Suppressor macrophage (primary cell): ENCODE results near the gene BET1L.
"Not testable (repeated sequence)": the region's sequence is repeated elsewhere in the genome, so short reads cannot be mapped to it uniquely, and the experiment has no call there.

ENCODE experiments used
- DNase-seq, 4 experiments: peaks; one replicate each; pipeline ENCODE4 v3.0.0-alpha.2; 2020 to 2022
- total RNA-seq, 17 experiments: gene quantifications; one replicate each; lab custom pipeline; 2026; ENCODE audit warnings: mixed read lengths in 6 of 17, inconsistent platforms in 3 of 17; lab: John Stamatoyannopoulos, UW

The BET1L gene, protein sequence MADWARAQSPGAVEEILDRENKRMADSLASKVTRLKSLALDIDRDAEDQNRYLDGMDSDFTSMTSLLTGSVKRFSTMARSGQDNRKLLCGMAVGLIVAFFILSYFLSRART
- total RNA-seq = 8.1 to 43.6 (median 22.2) reads per million in 17 experiments

DNA sequence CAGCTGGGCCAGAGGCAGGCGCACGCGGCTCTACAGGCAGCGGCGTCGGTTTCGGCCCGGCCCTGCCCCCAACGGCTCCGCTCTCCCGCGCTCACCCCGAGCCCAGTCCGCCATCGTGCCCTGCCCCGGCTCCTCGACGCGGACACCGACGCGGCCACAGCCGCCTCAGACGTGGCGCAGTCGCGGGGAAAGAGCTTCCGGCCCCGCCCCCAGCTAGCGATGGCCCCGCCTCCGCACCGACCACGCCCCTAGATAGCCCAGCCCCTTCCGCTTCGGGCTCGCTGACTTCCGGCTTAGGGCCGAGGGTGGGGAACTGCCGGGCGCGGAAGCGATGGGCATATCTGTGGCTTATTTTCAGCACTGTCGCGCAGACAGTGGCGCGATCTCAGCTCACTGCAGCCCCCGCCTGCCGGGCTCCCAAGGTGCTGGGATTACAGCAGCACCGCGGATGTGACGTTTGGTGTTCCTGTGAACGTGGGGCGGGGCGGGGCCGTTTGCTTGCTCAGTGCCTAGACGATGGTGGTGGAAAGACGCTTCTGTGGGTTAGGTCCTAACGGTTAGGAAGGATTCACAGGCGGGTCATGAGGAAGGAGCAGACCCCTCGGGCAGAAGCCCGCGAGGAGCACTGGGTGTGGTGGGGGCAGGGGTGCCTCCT is at the start of gene BET1L, which contains the start of gene RIC8A:
TSS of gene BET1L (minus strand) at position 192 of the 655 bp plus-strand sequence. CDS start at position 114, 78 bp downstream.
TSS of gene RIC8A (plus strand) at position 501 of the 655 bp plus-strand sequence. CDS start 1,147 bp downstream, outside the sequence.
- DNase-seq = peak; percentile 99

DNA sequence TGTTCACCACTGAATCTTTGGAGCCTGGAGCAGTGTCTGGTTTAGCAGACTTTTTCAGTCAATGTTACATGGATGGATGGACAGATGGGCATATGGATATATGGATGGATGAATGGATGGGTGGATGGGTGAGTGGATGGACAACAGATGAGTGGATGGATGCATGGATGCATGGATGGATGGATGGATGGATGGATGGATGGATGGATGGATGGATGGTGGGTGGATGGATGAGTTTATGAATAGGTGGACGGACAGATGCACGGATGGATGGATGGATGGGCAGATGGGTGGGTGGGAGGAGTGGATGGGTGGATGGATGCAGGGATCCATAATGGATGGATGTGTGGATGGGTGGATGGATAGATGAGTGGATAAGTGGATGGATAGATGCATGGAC is 48.6 kb upstream of the BET1L start:
- no peak for DNase-seq

DNA sequence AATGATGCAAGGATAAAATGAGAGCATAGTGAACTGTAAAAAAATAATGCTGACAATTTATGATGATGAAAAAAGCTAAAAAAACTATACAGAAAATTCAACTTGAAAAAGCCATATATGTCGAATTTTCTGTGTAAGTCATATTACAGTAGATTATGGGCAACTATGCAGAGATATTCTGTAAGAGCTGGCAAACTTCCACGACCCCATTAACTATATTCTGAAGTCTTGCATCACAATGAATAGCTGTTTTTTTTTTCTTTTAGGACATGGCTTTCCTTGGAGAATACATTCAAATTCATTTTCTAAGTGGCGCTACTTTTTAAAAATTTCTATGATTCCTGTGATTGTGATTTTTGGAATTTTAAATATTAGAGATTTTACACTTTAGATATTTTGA is 48.0 kb upstream of the BET1L start:
- no peak for DNase-seq

DNA sequence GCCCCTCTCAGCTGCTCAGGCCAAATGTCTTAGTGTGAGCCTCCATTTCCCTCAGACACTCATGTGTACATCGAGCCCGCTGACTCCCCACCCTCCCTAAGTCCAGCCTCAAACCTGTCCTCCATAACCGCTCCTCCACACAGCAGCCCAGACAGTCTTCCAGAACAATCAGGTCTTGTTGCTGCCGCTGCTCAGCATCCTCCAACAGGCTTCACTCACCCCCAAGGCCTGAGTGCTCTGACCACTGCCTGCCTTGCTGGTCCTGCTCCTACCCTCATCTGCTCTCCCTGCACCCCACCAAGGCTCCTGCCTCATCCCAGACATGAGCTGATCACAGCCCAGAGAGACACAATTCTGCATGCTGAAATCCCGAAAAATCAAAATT is 46.7 kb upstream of the BET1L start:
- no peak for DNase-seq

DNA sequence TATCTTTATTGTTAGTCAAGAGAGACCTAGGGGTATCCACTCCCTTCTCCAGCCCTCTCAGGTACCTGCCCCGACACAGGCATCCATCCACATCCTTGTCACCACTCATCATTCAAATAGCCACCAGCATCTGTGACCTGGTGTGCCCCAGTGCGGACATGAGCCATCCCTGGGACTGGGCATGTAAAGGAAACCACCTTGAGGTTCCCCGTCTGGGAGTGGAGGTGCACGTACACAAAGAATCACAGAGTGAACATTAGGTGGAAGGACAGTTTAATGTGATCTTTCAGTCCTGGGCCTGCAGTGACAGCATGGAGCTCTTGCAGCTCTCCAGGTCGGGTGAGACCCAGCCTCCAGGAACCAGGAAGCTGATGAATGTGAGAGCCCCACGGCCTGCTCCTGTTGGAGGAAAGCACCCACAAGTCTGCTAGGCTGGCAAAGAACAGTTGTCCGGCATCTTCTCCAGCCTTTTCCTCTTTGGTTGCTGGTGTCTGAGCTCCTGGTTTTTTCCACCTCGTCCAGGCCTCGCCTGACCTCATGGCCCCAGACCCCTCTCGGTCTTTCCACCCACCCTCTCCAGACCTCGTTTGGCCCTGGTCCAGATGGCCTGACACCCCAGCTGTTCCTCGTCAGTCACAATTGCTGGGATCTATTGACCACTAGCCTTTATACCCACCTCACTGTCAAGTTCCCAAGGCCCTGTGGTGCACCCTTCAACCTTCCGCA is 46.1 kb upstream of the BET1L start:
- DNase-seq = no peak

DNA sequence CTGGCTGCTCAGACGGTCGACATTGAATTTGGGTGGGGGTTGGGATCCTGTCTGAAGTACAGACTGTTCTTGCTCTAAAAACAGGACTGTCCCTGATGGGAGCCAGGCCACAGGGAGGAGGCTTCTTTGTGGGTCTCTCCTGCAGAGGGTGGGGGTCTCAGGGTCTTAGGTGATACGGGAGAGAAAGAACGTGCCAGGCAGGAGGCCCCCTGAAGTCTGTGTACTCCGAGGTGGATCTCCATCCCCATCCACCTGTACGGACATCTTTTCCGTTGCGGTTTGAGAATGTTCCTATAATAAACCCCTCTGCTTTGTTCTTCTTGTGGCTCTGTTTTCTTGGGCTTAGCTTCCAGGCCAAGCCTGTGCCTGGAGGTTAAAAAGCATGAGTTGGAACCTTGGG is 45.5 kb upstream of the BET1L start:
- no peak for DNase-seq

DNA sequence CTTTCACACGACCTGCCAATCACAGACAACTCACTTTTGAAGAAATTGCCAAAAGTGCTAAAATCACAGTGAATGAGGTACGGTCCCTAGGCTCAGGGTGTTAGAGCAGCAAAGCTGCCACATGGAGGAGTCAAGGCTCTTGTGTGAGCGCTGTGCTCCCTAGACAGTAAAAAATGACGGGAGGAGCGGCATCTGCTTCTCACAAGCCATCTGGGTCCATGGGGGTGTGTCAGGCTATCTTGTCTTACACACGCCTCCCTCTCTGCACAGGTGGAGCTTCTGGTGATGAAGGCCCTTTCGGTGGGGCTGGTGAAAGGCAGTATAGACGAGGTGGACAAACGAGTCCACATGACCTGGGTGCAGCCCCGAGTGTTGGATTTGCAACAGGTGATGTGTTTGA is 44.4 kb upstream of the BET1L start:
- no peak for DNase-seq

DNA sequence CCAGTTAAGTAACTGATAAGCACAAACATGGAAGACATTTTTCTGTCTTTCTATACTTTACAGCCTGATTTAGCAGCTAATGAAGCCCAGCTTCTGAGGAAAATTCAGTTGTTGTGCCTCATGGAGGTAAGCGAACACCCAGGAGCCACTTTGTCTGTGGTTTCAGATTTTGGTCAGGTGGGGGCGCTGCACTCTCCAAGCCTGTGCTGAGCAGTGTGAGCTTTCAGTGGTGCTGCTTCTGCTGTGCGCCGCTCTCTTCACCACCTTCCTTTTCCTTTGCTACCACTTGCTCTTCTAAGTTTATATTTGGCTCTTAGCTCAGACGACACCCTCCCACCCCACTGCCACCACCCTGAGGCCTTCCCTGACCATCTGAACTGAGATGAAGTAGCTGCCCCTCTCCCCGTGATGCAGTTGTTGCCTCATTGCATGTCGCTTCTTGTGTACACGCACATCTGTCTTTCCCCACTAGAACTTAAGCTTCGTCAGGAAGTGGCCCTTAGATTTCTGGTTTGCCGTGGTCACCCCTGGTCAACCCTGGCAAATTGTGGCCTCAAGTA is 43.6 kb upstream of the BET1L start:
- DNase-seq = peak; percentile 63 to 80 (median 74)

DNA sequence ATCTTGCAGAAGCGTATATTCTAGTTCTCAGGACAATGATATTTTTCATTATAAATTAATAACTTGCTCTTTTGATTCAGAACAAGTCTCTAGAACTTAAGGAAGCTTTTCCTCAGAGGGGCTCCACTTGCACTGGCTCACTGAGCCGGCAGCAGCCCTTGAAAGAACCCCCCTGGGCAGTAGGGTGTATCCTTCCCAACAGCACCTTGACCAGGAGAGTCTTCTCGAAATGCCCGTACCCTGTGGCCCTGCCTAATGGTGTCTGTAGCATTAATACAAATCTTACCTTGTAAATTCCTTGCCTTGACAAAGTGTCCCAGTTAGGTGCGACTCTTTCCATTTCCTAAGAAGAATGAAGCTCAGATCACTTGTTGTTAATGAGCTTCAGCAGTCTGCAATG is 43.1 kb upstream of the BET1L start:
- no peak for DNase-seq

DNA sequence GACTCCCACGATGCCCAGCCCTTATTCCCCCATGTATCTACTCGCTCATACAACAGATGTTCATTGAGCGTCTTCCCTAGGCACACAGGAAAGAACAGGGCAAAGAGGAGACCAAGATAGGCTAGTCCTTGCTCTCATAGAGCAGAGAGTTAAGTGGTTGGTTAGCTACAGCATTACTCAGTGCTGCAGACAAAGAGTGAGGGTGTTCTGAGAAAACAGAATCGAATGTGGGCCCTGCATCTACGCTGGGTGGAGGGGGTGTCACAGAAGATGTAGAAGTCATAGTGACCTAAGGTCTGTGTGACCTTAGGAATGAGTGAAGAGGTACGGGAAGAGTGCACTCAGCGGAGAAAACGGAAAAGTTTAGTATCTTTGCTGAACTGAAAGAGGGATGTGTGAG is 41.9 kb upstream of the BET1L start:
- DNase-seq = no peak

DNA sequence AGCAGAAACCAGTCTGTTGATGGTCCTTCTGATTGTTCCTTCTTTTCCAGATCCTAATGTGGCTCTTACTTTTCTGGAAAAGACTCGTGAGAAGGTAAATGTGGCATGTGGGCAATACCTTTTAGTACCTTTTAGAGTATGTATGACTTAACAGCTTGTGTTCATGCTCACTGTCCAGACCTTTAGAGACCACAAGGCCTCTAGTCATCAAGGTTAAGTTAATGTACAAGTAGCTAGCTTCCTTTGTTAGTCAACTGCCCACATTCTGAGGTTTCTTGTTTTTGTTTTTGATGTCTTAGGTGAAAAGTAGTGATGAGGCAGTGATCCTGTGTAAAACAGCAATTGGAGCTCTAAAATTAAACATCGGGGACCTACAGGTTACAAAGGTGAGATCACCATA is 37.2 kb upstream of the BET1L start:
- DNase-seq = no peak

DNA sequence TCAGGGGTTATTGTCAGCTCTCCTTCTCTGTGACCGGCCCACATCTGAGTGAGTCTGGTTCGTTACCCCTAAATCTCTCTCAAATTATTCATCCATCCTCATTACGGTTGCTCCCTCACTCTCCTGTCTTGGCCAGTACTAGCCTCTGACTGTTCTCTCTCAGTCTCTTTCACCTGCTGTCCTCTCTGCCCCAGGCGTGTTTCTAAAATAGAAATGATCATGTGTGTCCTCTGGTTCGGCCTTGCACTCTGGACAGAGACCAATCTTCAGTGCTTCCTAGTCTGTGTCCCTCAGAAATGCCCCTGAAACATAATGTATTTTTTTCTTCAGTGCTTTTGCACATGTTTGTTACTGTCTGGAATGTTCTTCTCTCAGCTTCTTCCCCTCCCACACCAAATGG is 34.4 kb upstream of the BET1L start:
- DNase-seq = no peak

DNA sequence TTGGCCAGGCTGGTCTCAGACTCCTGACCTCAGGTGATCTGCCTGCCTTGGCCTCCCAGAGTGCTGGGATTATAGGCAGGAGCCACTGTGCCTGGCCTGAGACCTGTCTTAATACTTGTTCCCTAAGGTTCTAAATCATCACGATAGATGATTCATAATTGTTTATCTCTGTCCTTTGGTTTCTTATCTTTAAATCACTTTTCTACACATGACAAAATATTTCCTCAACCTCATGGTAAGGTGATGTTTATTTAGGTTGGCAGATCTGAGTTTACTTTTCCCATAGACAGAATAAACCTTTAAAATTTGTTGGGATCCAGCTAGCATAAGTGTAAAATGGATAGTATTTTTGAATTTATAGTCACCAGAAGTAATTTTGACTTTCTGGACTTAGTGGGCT is 33.1 kb upstream of the BET1L start:
- no peak for DNase-seq

DNA sequence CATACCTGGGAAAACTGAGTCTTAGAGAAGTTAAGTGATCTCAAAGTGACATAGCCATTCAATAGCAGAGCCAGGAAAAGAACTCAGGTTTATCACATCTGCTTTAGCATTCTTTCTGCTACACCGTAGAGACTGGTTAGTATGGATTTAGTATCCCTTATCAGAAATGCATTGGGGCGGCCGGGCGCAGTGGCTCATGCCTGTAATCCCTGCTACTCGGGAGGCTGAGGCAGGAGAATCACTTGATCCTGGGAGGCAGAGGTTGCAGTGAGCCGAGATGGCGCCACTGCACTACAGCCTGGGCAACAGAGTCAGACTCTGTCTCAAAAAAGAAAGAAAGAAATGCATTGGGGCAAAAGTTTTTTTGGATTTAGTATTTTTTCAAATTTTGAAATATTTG is 31.1 kb upstream of the BET1L start:
- not testable (repeated sequence) for DNase-seq

DNA sequence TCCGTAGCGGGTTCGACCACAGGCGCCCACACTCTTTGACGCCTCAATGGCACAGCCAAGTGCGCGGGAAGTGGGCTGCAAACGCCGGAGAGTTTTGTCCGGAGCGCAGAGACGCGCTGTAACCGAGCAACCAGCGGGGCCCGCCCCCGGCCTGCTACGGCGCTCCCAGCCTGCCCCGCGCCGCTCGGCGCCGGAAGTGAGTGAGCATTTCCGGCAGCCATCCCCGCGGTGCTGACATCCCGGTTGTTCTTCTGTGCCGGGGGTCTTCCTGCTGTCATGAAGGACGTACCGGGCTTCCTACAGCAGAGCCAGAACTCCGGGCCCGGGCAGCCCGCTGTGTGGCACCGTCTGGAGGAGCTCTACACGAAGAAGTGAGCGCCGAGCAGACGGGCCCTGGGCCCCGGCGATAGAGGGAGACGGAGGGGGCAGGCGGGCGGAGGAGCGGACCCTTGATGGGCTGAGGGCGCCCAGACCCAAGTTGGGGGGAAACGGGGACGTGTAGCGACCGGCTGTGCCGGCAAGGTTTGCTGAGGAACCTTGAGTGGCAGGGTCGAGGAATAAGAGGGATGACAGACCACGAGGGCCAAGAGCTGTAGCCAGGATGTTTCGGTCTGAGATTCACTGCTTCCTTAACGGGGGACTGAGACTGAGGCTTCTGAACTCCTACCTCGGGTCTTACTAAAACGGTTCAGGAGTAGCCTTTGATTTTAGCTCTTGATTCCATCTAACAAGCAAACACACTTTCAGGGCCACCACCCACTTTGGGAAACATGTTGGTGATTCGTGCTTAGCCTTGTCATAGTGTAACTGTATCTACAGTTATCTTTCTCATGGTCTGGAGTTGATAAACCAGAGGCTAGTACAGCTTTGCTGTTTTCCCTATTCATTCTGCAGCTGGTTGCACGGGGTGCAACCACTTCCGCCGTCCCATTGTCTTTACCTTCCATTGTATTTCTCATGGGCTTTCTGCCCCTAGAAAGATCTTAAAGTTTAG is 29.9 kb upstream of the BET1L start, which contains the start of gene PSMD13:
TSS of gene PSMD13 (plus strand) at position 203 of the 994 bp plus-strand sequence. CDS start at position 277, 74 bp downstream.
- peak; percentile 95 to 98 (median 96) for DNase-seq

DNA sequence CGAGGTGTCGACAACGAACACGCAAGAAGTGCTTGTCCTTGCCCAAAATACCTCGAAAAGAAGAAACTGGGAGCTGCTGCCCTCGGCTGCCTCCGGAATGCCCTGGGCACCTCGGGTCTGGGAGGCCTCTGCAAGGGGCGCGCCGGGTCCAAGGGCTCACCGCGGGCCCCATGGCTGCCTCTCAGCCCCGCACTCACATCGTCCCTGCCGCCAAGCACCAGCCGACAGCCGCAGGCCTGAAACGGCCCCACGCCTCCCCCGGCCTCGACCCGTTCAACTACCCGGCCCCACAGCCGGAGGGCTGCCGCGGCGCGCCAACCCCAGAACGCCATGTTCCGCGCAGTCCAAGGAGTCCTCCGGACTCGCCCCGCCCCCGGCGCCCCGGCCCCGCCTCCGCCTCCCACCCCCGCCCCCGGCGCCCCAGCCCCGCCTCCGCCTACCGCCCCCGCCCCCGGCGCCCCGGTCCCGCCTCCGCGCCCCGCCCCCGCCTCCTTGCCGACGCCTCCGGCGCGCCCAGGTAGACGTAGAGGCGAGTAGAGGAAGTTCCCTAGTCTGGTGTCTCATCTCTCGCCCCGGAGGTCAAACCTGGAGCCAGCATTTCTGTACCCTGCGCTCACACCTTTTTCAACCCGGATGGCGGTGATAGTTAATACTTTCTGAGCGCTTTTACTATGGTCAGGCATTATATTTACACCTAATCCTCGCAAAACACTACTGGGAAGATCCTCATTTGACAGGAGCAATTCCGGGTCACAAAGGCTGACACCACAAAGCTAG is 29.0 kb upstream of the BET1L start, which contains the start of gene SIRT3:
TSS of gene SIRT3 (minus strand) at position 346 of the 777 bp plus-strand sequence. CDS start at position 332, 14 bp downstream.
- DNase-seq = peak in 3 of 4 experiments; percentile 69 to 90 (median 87)

DNA sequence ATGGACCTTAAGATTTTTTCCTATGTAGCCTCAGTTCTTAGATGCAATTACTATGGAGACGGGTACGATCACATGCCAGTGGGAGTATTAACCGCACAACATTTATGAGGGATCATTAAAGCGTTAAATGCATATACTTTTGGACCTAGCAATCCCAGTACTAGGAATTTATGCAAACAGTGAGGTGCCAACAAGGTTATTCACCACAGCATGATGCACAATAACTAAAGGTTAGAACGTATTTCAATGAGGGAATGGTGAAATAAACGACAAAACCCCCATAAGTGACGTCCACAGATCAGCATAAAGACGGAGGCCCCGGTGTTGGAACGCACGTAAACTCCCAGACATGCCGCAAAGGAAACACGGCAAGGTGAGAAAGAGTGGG is 28.4 kb upstream of the BET1L start:
- DNase-seq = peak in 1 of 4 experiments; percentile 51

DNA sequence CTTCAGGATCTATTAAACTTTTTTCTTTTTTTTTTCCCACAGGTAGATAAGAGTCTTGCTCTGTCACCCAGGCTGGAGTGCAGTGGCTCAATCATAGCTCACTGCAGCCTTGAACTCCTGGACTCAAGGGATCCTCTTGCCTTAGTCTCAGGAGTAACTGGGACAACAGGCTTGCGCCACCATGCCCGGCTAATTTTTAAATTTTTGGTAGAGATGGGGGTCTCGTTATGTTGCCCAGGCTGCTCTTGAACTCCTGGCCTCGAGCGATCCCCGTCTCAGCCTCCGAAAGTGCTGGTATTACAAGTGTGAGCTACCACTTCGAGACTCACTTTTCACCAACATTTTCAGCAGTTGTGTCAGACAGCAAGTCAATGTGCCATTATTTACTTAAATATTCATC is 28.0 kb upstream of the BET1L start:
- no peak for DNase-seq

DNA sequence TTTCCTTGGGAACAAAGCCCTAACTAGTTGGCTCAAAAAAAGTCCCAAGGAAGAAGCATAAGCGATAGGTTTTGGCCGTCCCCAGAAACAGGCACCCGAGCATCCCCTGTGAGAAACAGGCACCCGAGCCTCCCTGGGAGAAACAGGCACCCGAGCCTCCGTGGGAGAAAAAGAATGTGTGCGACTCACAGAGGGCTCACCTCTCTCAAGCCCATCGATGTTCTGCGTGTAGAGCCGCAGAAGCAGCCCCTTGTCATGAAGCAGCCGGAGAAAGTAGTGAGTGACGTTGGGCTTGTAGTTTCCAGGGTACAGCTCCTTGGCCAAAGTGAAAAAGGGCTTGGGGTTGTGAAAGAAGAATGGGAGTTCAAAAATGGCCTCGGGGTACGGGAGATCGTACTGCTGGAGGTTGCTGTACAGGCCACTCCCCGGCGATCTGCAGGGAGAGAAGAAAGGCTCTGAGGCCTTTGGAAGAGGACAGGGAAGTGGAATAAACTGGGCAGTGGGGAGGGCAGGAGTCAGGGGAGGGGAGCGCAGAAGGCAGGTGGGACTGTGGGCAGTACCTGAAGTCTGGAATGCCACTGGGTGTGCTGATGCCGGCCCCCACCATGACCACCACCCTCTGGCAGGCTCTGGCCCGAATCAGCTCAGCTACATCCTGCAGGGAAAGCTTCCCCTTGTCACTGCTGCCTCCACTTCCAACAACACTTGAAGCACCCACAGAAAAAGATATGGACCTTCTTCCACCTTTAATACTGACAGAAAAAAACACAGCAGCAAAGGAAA is 25.8 kb upstream of the BET1L start:
- DNase-seq = no peak

DNA sequence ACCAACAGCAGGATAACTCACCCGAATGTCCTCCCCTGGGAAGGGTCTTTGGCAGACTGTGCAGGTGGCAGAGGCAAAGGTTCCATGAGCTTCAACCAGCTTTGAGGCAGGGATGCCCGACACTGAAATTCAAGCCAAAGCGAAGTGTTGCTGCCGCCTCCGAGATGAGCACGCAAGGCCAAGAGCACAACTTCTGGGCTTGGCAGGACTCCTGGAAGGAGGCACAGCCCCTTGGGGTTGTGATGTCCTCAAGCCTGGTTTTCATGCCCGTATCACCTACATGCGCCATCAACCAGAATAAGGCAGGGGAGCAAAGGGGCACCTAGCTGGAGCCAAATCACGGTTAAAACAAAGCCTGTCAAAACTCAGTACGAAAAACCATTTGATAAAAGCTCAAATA is 23.2 kb upstream of the BET1L start:
- DNase-seq = no peak
